ENCODE data around the gene FAM13A.

- no peak for TF ChIP-seq CTCF (IDR thresholded peaks at IDR 0.05)
- TF ChIP-seq EZH2phosphoT487 (IDR thresholded peaks at IDR 0.05; ENCODE audit: borderline replicate concordance, low read depth): no peak
- no peak for TF ChIP-seq TAF1 (IDR thresholded peaks at IDR 0.05; ENCODE audit: borderline replicate concordance, low read depth, low read length)
- TF ChIP-seq USF2 (IDR thresholded peaks at IDR 0.05; ENCODE audit: borderline replicate concordance, low read depth, low read length): no peak
- no peak for TF ChIP-seq POLR2AphosphoS5 (IDR thresholded peaks at IDR 0.05; ENCODE audit: low read depth, low read length)
Measured at GRCh38 chr4:88745581-88746163, 311.3 kb downstream of the FAM13A start.
